HG02678 (cell line): ENCODE results near the gene CETN2.

ENCODE experiments used
- ATAC-seq: cut with Tn5 transposase; IDR thresholded peaks from one replicate; pipeline ENCODE4 v1.9.1; 2021; ENCODE audit warnings: mild to moderate bottlenecking, moderate library complexity; ENCODE audit not compliant: unreplicated experiment

CETN2 gene

GRCh38 chrX:152833378-152833777, 2.8 kb upstream of the CETN2 start:
- no peak for ATAC-seq

- ATAC-seq: no peak
Measured at GRCh38 chrX:152832520-152832919, 2.0 kb upstream of the CETN2 start.

GRCh38 chrX:152831391-152831790, 834 bp upstream of the CETN2 start:
- no peak for ATAC-seq

GRCh38 chrX:152824841-152825374, 5.6 kb downstream of the CETN2 start:
- no peak for ATAC-seq

DNA sequence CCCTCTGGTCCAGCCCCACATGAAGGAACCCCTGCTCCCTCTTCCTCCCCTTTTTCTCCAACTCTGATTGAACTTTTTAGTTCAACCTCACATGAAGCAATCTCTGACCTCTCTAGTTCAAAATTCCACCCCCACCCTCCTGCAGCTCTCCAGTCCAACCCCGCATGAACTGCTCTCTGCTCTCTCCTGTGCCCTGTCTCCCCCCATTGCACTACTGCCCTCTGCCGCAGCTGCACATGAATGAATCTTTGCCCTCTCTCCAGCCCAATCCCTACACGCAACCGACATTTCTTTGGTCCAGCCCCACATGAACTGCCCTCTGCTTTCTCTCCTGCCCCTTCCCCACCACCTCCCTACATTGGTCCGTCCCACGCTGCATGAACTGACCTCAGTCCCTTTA, 6.9 kb downstream of the CETN2 start:
- ATAC-seq: no peak

- no peak for ATAC-seq
Measured at GRCh38 chrX:152822383-152823086, 8.0 kb downstream of the CETN2 start.

- ATAC-seq: no peak
Measured at GRCh38 chrX:152821145-152821765, 9.3 kb downstream of the CETN2 start.

- ATAC-seq: no peak
Measured at GRCh38 chrX:152819732-152820131, 10.8 kb downstream of the CETN2 start.

GRCh38 chrX:152819266-152819665, 11.3 kb downstream of the CETN2 start:
- no peak for ATAC-seq

DNA sequence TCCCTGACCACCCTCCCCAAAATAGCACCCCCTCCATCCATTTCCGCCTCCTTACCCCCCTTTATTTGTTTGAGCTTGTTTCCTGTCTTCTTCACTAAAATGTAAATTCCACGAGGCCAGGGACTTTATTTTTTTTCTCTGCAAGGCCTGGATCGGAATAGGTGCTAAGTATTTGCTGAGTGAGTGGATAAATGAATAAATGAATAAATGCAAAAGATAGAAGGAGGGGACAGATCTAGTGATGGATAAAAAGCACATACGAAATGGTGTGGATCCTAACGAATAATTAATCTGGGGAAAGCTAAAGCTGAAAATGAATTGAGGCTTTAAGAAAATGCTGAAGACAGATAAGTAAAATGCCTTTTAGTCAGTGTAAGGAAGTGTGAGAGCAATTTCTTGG, 12.2 kb downstream of the CETN2 start:
- ATAC-seq: no peak

DNA sequence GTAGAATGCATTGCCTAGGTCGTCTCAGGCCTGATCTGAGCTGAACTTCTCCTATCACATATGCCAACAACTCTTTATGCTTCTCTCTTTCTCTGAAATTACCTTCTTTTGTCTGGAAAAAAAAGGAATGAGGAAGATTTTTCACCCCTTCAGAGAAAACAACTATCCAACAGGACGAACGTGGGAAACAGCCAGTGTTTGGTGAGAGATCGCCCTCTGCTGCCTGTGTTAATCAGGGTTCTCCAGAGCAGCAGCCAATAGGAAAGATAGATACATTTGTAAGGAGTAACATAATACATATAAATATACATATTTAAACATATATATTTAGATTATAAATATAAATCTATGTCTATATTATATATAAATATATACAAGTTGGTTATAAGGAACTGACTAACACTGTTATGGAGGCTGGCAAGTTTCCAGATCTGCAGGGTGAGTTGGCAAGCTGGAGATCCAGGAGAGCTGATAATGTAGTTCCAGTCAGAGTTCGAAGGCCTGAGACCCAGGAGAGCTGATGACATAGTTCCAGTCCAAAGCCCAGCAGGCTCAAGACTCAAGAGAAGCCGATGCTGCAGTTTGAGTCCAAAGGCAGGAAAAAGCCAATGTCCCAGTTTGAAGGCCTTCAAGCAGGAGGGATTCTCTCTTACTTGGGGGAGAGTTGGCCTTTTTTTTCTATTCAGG, 13.3 kb downstream of the CETN2 start:
- ATAC-seq: no peak

- ATAC-seq: no peak
Measured at GRCh38 chrX:152814048-152814447, 16.5 kb downstream of the CETN2 start.

GRCh38 chrX:152813206-152813605, 17.4 kb downstream of the CETN2 start:
- no peak for ATAC-seq

DNA sequence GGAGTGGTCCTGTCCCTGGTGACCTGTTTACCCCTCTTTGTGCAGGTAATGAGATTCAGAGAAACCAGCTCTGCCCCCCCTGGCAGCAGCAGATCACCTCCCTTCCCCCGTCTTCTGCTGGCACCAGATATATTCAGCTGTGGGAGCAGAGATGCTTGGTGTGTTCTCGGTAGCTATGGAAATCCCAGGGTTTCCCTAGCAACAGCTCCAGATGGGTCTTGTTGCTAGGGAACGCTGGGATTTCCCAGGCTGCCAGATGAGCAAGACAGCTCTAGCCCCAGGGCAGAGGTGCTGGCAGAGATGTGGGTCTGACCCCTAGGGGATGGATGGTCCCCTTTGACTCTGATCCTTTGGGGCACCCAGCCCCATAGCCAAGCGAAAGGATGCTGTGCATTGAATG, 20.2 kb downstream of the CETN2 start:
- ATAC-seq: no peak

GRCh38 chrX:152806035-152806434, 24.5 kb downstream of the CETN2 start:
- ATAC-seq: no peak

DNA sequence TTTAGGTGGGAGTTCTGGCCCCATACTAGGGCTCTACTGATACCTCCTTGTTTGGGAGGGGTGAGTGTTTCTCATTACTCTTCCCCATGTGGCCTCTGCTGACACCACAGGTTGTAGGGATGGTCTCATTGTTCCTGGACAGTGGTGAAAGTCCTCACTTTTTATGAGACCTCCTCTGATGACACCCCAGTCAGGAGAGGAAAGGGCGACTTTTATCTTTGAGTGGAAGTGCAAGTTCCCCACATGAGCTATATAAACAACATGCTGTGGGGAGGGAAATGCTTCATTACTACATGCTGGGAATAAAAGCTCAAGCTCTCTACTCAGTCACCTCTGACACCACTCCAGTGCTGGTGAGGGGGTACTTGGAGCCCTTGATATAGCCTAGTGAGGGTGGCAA, 31.6 kb downstream of the CETN2 start:
- no peak for ATAC-seq

- ATAC-seq: peak; percentile 78
Measured at GRCh38 chrX:152787062-152787461, 43.5 kb downstream of the CETN2 start.
